ENCODE results near the gene STXBP6.

The STXBP6 gene

GRCh38 chr14:24895243-24895583 is 154.7 kb downstream of the STXBP6 start:
- H3K27ac ChIP-seq: peak overlapping the region in 1 of 2 donors; percentile 32
- no peak for DNase-seq (ENCODE audit: low spot score)

DNA sequence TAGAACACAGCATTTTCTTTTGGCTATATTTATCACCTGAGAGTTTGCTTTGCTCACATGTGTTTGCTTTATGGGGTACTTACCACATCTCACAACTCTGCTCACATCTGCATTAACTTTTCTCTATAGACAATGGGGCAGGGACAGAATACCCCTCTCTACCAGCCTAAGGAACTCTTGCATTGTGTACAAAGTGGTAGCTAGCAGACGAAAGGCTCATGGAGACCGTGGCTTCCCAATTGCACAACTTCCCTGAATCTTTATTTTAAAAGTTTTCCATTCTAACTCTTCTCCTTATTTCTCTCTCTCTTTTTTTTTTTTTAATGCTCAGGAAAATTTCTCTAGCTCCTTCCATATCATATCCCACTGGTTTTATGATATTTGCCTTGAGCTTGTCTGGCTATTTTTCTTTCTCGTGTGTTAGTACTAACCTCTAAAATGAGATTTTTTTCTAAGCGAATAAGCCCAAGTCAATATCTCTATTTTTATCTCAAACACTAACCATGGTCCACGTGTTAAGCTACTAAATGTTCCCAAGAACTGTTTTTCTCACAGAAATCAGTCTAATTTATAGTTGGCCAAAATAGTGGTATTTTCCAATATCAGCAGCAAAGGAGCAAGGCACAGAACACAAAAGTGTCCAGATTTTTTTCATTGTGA is 155.2 kb downstream of the STXBP6 start:
- peak overlapping the region in 1 of 2 donors; percentile 32 for H3K27ac ChIP-seq
- H3K4me3 ChIP-seq: peak overlapping the region; percentile 27
- no peak for DNase-seq (ENCODE audit: low spot score)
- TF ChIP-seq CTCF (IDR thresholded peaks at IDR 0.05): no peak

More at GRCh38 chr14:24895243-24895583, 154.7 kb downstream of the STXBP6 start:
- no peak for TF ChIP-seq CTCF (IDR thresholded peaks at IDR 0.05)
- H3K4me3 ChIP-seq: peak overlapping the region; percentile 27

- no peak for DNase-seq (ENCODE audit: low spot score)
- no peak overlapping the region for H3K27ac ChIP-seq
- TF ChIP-seq CTCF (IDR thresholded peaks at IDR 0.05): no peak
- no peak overlapping the region for H3K4me3 ChIP-seq
These were observed 157.4 kb downstream of the STXBP6 start for GRCh38 chr14:24892497-24893051.

GRCh38 chr14:24891987-24892496 is 157.9 kb downstream of the STXBP6 start:
- Histone ChIP-seq H3K4me3 (no peak overlapping the region), H3K27ac (no peak overlapping the region)
- TF ChIP-seq CTCF (IDR thresholded peaks at IDR 0.05): no peak
- no peak for DNase-seq (ENCODE audit: low spot score)

GRCh38 chr14:24890716-24891115 is 159.2 kb downstream of the STXBP6 start:
- TF ChIP-seq CTCF (IDR thresholded peaks at IDR 0.05): no peak
- DNase-seq (ENCODE audit: low spot score): no peak
- Histone ChIP-seq H3K27ac (no peak overlapping the region), H3K4me3 (no peak overlapping the region)

DNA sequence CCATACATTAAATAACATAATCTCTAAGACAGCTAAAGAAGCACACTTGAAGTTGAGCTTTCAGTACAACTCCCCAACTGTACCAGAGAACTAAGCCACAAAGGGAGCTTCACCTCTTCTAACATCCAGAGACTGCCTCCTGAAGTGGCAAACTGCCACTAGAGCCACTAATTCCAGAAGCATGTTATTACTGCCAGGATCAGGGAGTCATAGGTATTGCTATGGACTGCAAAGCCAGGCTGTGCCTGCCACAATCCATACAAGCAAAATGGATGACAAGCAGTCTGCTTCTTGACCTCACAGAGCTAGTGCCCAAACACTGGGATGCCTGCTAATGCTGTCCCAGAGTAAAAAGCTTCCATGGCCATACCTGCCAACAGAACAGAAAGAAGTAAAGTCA is 160.1 kb downstream of the STXBP6 start:
- DNase-seq (ENCODE audit: low spot score): no peak
- no peak overlapping the region for H3K4me3 ChIP-seq
- TF ChIP-seq CTCF (IDR thresholded peaks at IDR 0.05): no peak
- H3K27ac ChIP-seq: no peak overlapping the region

- TF ChIP-seq CTCF (IDR thresholded peaks at IDR 0.05): no peak
- H3K27ac ChIP-seq: no peak overlapping the region
- DNase-seq (ENCODE audit: low spot score): no peak
- no peak overlapping the region for H3K4me3 ChIP-seq
These were observed 161.4 kb downstream of the STXBP6 start for GRCh38 chr14:24888532-24888931.

All from coronary artery (tissue), 2 donors.